Stimulated activated CD4-positive, alpha-beta T cell treated with anti-CD3 and anti-CD28 coated beads, Interleukin-2, amount 100 ng/mL, for 48 hours (primary cell): Measurements from ENCODE around the gene TAS2R41.
"Not testable (repeated sequence)": the region's sequence is repeated elsewhere in the genome, so short reads cannot be mapped to it uniquely, and the experiment has no call there.

Experiments used
- DNase-seq, 2 donors: peaks; one replicate each; pipeline ENCODE4 v3.0.0-alpha.2; 2020

Gene TAS2R41

GRCh38 chr7:143522309-143522916 is 44.7 kb downstream of the TAS2R41 start:
- DNase-seq, result not testable (repeated sequence)
